ENCODE data around the gene FHOD3. TPM values are rescaled to one million over a fixed set of nuclear protein-coding genes. Genes with fewer than 3 reads are reported as not detected.

Gene FHOD3
- total RNA-seq, 1 experiment from 2014 or later, result 0.34 TPM

DNA sequence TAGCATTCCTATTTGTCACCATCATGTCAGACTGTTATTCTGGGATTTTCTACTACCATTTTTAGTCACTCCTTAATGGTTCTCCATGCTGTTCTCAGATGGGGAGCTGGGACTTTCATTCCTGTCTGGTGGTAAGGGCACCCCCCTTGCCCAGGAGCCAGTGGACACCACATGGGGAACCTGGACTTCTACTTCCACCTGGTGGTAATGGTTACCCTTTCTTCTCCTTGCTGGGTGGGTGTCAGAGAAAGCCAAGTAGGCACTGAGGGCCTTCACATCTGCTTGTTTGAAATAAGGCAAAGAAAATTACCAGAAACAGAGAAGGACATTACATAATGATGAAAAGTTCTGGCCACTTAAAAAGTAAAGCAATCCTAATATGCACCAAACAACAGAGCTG, 239.8 kb downstream of the FHOD3 start:
- intact Hi-C loops (cut with micrococcal nuclease; ENCODE audit: unreplicated experiment), result no loop called here
- Histone ChIP-seq H3K36me3 (ENCODE audit: insufficient read depth, low read length, poor library complexity, severe bottlenecking) (no peaks in the 10 kb centered on the region), H3K27me3 (replicated peaks; ENCODE audit: insufficient read depth, low read depth, low read length, poor library complexity) (peaks cover 10% of the 10 kb centered on the region), H3K27ac (ENCODE audit: low read depth, low read length, poor library complexity, severe bottlenecking) (no peak overlapping the region), H3K4me3 (ENCODE audit: low read depth, low read length, poor library complexity, severe bottlenecking) (no peak overlapping the region), H3K4me1 (ENCODE audit: insufficient read depth, low read length, poor library complexity, severe bottlenecking) (no peaks in the 10 kb centered on the region), H3K9me3 (ENCODE audit: low read depth, low read length, poor library complexity, severe bottlenecking) (no peaks in the 10 kb centered on the region)
- BruUV-seq (replicated peaks), result no TSS peak
- ChIA-PET CTCF (no interaction called here), POLR2A (ENCODE audit: low non-redundant PET) (no interaction called here)
- no peak for DNase-seq (ENCODE audit: low spot score)
- TF ChIP-seq EZH2 (IDR thresholded peaks at IDR 0.05; ENCODE audit: borderline replicate concordance, low read depth, low read length, poor library complexity, severe bottlenecking), result no peak
- TF ChIP-seq, protein P1, sequence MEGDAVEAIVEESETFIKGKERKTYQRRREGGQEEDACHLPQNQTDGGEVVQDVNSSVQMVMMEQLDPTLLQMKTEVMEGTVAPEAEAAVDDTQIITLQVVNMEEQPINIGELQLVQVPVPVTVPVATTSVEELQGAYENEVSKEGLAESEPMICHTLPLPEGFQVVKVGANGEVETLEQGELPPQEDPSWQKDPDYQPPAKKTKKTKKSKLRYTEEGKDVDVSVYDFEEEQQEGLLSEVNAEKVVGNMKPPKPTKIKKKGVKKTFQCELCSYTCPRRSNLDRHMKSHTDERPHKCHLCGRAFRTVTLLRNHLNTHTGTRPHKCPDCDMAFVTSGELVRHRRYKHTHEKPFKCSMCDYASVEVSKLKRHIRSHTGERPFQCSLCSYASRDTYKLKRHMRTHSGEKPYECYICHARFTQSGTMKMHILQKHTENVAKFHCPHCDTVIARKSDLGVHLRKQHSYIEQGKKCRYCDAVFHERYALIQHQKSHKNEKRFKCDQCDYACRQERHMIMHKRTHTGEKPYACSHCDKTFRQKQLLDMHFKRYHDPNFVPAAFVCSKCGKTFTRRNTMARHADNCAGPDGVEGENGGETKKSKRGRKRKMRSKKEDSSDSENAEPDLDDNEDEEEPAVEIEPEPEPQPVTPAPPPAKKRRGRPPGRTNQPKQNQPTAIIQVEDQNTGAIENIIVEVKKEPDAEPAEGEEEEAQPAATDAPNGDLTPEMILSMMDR (conservative IDR thresholded peaks at IDR 0.05; ENCODE audit: low read depth, low read length), result no peak

DNA sequence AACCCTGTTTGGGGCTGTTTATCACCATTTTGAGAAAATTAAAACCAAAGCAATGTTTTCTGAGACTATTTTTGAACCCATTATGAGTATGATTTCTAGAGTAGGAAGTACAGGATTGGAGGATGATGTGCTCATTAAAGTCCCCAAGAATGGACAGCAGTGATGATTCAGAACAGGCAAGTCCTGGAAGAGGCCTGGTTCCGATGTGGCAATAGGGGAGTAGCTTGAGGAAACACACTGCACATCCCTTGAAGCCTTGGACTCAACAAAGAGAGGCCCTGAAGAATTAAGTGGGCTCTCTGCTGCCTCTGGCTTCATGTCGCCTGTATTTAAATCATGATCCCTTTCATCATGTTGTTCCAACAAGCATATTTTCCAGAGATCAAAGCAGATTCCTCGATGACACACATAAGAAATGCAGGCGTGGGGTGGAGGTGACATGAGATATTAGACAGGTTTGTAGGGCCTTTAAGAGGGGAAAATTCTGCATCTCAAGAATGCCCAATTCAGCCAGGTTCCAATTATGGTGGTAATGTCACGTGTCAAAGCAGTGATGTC, 242.2 kb downstream of the FHOD3 start:
- DNase-seq (ENCODE audit: low spot score), result no peak
- CTCF ChIA-PET, result no interaction called here
- BruUV-seq (replicated peaks), result no TSS peak
- TF ChIP-seq EZH2 (IDR thresholded peaks at IDR 0.05; ENCODE audit: borderline replicate concordance, low read depth, low read length, poor library complexity, severe bottlenecking), result no peak
- TF ChIP-seq, protein P1 (conservative IDR thresholded peaks at IDR 0.05; ENCODE audit: low read depth, low read length), result no peak
- Histone ChIP-seq H3K36me3 (ENCODE audit: insufficient read depth, low read length, poor library complexity, severe bottlenecking) (no peaks in the 10 kb centered on the region), H3K27me3 (replicated peaks; ENCODE audit: insufficient read depth, low read depth, low read length, poor library complexity) (peaks cover 10% of the 10 kb centered on the region), H3K27ac (ENCODE audit: low read depth, low read length, poor library complexity, severe bottlenecking) (no peak overlapping the region), H3K4me3 (ENCODE audit: low read depth, low read length, poor library complexity, severe bottlenecking) (no peak overlapping the region), H3K4me1 (ENCODE audit: insufficient read depth, low read length, poor library complexity, severe bottlenecking) (no peaks in the 10 kb centered on the region), H3K9me3 (ENCODE audit: low read depth, low read length, poor library complexity, severe bottlenecking) (no peaks in the 10 kb centered on the region)
- intact Hi-C loops (cut with micrococcal nuclease; ENCODE audit: unreplicated experiment), result no loop called here
- POLR2A ChIA-PET (ENCODE audit: low non-redundant PET), result no interaction called here

DNA sequence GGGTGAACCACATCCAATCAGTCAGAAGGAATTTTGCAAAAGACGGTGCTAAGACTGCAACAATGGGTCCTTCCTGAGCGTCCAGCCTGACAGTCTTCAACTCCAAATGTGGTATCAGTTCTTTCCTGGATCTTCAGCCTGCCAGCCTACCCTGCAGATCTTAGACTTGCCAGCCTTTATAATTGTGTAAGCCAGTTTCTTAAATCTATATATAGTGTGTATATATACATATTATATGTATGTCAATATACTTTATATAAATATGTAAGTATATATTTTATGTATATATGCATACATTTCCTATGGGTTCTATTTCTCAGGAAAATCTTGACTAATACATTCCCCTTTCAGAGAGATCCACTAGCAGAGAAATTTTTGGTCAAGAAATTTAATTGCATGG, 245.5 kb downstream of the FHOD3 start:
- Histone ChIP-seq H3K36me3 (ENCODE audit: insufficient read depth, low read length, poor library complexity, severe bottlenecking) (no peaks in the 10 kb centered on the region), H3K27me3 (replicated peaks; ENCODE audit: insufficient read depth, low read depth, low read length, poor library complexity) (no peaks in the 10 kb centered on the region), H3K9me3 (ENCODE audit: low read depth, low read length, poor library complexity, severe bottlenecking) (no peaks in the 10 kb centered on the region), H3K27ac (ENCODE audit: low read depth, low read length, poor library complexity, severe bottlenecking) (no peak overlapping the region), H3K4me1 (ENCODE audit: insufficient read depth, low read length, poor library complexity, severe bottlenecking) (no peaks in the 10 kb centered on the region), H3K4me3 (ENCODE audit: low read depth, low read length, poor library complexity, severe bottlenecking) (no peak overlapping the region)
- ChIA-PET CTCF (no interaction called here), POLR2A (ENCODE audit: low non-redundant PET) (no interaction called here)
- TF ChIP-seq, protein P1 (conservative IDR thresholded peaks at IDR 0.05; ENCODE audit: low read depth, low read length), result no peak
- intact Hi-C loops (cut with micrococcal nuclease; ENCODE audit: unreplicated experiment), result no loop called here
- BruUV-seq (replicated peaks), result no TSS peak
- DNase-seq (ENCODE audit: low spot score), result no peak

All from A673 (cell line).